Activated CD8-positive, alpha-beta memory T cell treated with anti-CD3 and anti-CD28 coated beads, Interleukin-2, amount 50 U/mL, for 1 hour (primary cell): ENCODE measurements around the gene ISY1.

Experiments used
- DNase-seq: peaks from one replicate; pipeline ENCODE4 v3.0.0-alpha.2; 2020; ENCODE audit errors: extremely low read depth

ISY1 gene

GRCh38 chr3:129087138-129087702, 73.6 kb downstream of the ISY1 start:
- DNase-seq, result no peak

- DNase-seq, result no peak
Measured at GRCh38 chr3:129085818-129086217, 75.0 kb downstream of the ISY1 start.

GRCh38 chr3:129085165-129085715, 75.6 kb downstream of the ISY1 start:
- no peak for DNase-seq

GRCh38 chr3:129084501-129084900, 76.4 kb downstream of the ISY1 start:
- no peak for DNase-seq

- no peak for DNase-seq
Measured at GRCh38 chr3:129082026-129082425, 78.8 kb downstream of the ISY1 start.

- DNase-seq, result no peak
Measured at GRCh38 chr3:129081503-129081902, 79.4 kb downstream of the ISY1 start.

GRCh38 chr3:129078510-129078909, 82.4 kb downstream of the ISY1 start:
- no peak for DNase-seq
